Lung (tissue), 12 donors: Measurements from ENCODE around the gene CNKSR3. TPM values are rescaled to one million over a fixed set of nuclear protein-coding genes. Genes with fewer than 3 reads are reported as not detected.

Source experiments
- ATAC-seq: fragments of 200-7000 bp; cut with Tn5 transposase; one replicate; pipeline ENCODE4 v1.9.1; 2020; ENCODE audit warnings: moderate number of reproducible peaks; ENCODE audit not compliant: insufficient read depth, low FRiP score
- DNase-seq, 3 donors: peaks; one replicate each; pipeline ENCODE4 v3.0.0-alpha.2; 2013 to 2017
- H3K27ac ChIP-seq, 2 donors: one replicate each; pipeline ENCODE4 v1.5.1; 2013; ENCODE audit warnings: mild to moderate bottlenecking in 2 of 2, moderate library complexity in 2 of 2, control low read depth in 1 of 2, inconsistent platforms in 1 of 2, low read depth in 1 of 2, low read length in 1 of 2
- H3K27me3 ChIP-seq, 3 donors: one replicate each; pipeline ENCODE4 v1.5.1; 2013; ENCODE audit warnings: low read length in 2 of 3; ENCODE audit not compliant: control insufficient read depth in 3 of 3, insufficient read depth in 3 of 3
- H3K36me3 ChIP-seq, 4 donors: one replicate each; pipeline ENCODE4 v1.5.1; 2013; ENCODE audit warnings: low read length in 4 of 4, mild to moderate bottlenecking in 1 of 4, moderate library complexity in 1 of 4; ENCODE audit not compliant: control insufficient read depth in 4 of 4, insufficient read depth in 4 of 4
- H3K4me1 ChIP-seq, 5 donors: one replicate each; pipeline ENCODE4 v1.5.1; 2013; ENCODE audit warnings: low read length in 5 of 5, mild to moderate bottlenecking in 2 of 5, moderate library complexity in 1 of 5; ENCODE audit not compliant: control insufficient read depth in 5 of 5, insufficient read depth in 5 of 5
- H3K4me3 ChIP-seq: one replicate; pipeline ENCODE4 v1.5.1; 2013; ENCODE audit warnings: mild to moderate bottlenecking, control low read depth, moderate library complexity
- H3K9ac ChIP-seq, 2 donors: one replicate each; pipeline ENCODE4 v1.5.1; 2013; ENCODE audit warnings: low read length in 2 of 2, control low read depth in 1 of 2; ENCODE audit not compliant: insufficient read depth in 1 of 2
- H3K9me3 ChIP-seq, 4 donors: one replicate each; pipeline ENCODE4 v1.5.1; 2013; ENCODE audit warnings: low read length in 3 of 4, mild to moderate bottlenecking in 1 of 4, moderate library complexity in 1 of 4; ENCODE audit not compliant: control insufficient read depth in 4 of 4, insufficient read depth in 3 of 4
- WGBS, 2 donors: extraction: QIAGEN DNeasy Blood & Tissue Kit; methylation state at CpG; one replicate each; pipeline ENCODE4 v1.1.7; 2013; 5-methylcytosine and 5-hydroxymethylcytosine counted together
- polyA plus RNA-seq, 2 donors: library from polyadenylated mRNA; stranded (reverse); fragments of 200-250 nt; gene quantifications; one replicate each; pipeline ENCODE4 v1.2.1, GENCODE V29; 2013
- total RNA-seq, 2 donors: library from RNA; depleted of rRNA in 1 of 2; stranded (reverse); fragments of >200 nt in 1 of 2; gene quantifications; one replicate each; pipeline ENCODE4 v1.2.1, GENCODE V29; 2014 to 2021
- TF ChIP-seq, protein P1 (sequence below): IDR thresholded peaks from 2 replicates; pipeline ENCODE4 v1.5.1; 2012; ENCODE audit warnings: mild to moderate bottlenecking; ENCODE audit errors: control extremely low read depth, extremely low read depth
- donor health status: control.
- donor health status: control.
- donor health status: Bipolar disorder and iron deficiency.
- donor health status: healthy.
- donor health status: DM: yes; HTN: yes; CAD: no.

Gene CNKSR3
- total and polyA plus RNA-seq, 4 donors, result 3.5 to 23.9 (median 13.7) TPM

DNA sequence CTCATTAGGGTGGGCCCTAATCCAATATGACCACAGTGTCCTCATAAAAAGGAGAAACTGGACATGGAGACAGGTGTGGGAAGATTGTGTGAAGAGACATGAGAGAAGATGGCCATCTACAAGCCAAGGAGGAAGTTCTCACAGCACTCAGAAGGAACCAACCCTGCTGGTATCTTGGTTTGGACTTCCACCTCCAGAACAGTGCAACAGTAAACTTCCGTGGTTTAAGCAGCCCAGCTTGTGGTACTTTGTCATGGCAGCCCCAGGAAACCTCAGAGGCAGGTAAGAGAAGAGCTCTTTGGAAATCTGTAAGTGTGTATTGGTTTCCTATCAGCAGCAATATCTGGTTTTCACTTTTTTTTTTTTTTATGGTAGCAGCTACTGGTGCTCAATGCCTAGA lies 16.5 kb upstream of the CNKSR3 start:
- Histone ChIP-seq H3K27ac (no peak overlapping the region), H3K27me3 (no peaks in the 10 kb centered on the region), H3K4me3 (no peak overlapping the region), H3K9me3 (no peaks in the 10 kb centered on the region), H3K36me3 (no peaks in the 10 kb centered on the region), H3K9ac (no peak overlapping the region), H3K4me1 (no peaks in the 10 kb centered on the region)
- TF ChIP-seq, protein P1, sequence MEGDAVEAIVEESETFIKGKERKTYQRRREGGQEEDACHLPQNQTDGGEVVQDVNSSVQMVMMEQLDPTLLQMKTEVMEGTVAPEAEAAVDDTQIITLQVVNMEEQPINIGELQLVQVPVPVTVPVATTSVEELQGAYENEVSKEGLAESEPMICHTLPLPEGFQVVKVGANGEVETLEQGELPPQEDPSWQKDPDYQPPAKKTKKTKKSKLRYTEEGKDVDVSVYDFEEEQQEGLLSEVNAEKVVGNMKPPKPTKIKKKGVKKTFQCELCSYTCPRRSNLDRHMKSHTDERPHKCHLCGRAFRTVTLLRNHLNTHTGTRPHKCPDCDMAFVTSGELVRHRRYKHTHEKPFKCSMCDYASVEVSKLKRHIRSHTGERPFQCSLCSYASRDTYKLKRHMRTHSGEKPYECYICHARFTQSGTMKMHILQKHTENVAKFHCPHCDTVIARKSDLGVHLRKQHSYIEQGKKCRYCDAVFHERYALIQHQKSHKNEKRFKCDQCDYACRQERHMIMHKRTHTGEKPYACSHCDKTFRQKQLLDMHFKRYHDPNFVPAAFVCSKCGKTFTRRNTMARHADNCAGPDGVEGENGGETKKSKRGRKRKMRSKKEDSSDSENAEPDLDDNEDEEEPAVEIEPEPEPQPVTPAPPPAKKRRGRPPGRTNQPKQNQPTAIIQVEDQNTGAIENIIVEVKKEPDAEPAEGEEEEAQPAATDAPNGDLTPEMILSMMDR, result no peak
- ATAC-seq (no peak), DNase-seq (no peak)
- 29 to 77% methylated on average over 1 of the region's 1 CpG for WGBS, 2 donors

DNA sequence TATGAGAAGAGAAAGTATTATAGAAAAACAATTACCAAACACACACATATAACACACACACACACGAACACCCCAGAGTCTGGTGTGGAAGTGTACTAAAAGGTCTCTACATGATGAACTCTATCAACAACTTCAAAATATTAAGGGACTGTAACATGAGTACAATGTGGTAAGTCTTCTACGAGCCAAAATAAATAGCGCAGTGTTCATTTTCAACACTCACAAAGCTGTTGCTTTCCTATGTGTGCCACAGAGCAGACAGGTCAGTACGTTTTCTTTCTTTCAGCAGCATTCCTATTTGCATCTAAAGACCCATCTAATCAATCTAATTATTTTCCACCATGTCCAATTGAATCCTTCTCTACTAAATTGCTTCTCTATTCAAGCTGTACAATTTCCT lies 12.1 kb upstream of the CNKSR3 start:
- no peak overlapping the region for H3K9ac ChIP-seq
- no peaks in the 10 kb centered on the region for H3K36me3 ChIP-seq
- no peaks in the 10 kb centered on the region for H3K9me3 ChIP-seq
- H3K27me3 ChIP-seq, result no peaks in the 10 kb centered on the region
- 80 to 88% methylated on average over 4 of the region's 4 CpGs for WGBS, 2 donors
- peaks cover 0 to 4% (median 0%) of the 10 kb centered on the region in 5 donors for H3K4me1 ChIP-seq
- TF ChIP-seq, protein P1, result no peak
- DNase-seq (no peak), ATAC-seq (no peak)
- H3K4me3 ChIP-seq, result no peak overlapping the region
- no peak overlapping the region for H3K27ac ChIP-seq

DNA sequence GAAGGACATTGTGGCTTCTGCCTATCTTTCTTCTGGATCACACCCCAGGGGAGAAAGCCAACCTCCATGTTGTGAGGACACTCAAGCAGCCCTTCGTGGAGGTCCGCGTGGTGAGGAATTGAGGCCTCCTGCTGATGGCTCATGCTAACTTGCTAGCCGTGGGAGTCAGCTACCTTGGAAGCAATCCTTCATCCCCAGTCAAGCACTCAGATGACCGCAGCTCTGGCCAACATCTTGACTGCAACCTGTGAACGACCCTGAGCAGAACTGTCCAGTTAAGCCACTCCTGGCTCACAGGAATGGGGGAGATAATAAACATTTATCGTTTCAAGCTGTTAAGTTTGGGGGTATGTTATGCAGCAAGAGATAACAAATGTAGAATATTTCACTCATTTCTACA lies 10.9 kb upstream of the CNKSR3 start:
- H3K9me3 ChIP-seq, result no peaks in the 10 kb centered on the region
- no peak for DNase-seq
- H3K27me3 ChIP-seq, result no peaks in the 10 kb centered on the region
- 92 to 96% methylated on average over 7 of the region's 7 CpGs for WGBS, 2 donors
- no peak overlapping the region for H3K27ac ChIP-seq
- TF ChIP-seq, protein P1, result no peak
- ATAC-seq, result no peak
- no peak overlapping the region for H3K4me3 ChIP-seq
- H3K4me1 ChIP-seq, result peaks cover 0 to 4% (median under 1%) of the 10 kb centered on the region in 5 donors
- no peak overlapping the region for H3K9ac ChIP-seq
- no peaks in the 10 kb centered on the region for H3K36me3 ChIP-seq

DNA sequence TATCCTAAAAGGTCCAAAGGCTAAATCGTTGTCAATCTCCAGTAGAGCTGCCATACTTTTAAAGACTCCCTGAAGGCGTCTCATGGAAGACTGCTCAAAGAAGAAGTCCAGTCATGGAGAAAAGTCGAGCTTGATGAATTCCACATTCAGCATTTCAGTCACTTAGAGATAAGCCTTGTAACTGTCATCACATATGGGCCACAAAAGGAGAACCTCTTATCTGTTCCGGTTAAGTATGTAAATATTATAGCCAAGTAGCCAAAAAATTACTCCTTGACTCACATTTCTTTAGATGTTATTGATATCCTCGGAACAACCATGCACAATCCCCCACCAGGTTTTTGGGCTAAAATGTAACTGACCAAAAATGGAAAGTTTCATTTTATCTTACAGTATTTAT lies 9.8 kb upstream of the CNKSR3 start:
- TF ChIP-seq, protein P1, result no peak
- peaks cover 0 to 11% (median 3%) of the 10 kb centered on the region in 5 donors for H3K4me1 ChIP-seq
- H3K27me3 ChIP-seq, result no peaks in the 10 kb centered on the region
- no peak overlapping the region for H3K4me3 ChIP-seq
- no peaks in the 10 kb centered on the region for H3K36me3 ChIP-seq
- H3K9me3 ChIP-seq, result no peaks in the 10 kb centered on the region
- DNase-seq, result no peak
- no peak for ATAC-seq
- WGBS, 2 donors, result 61 to 64% methylated on average over 5 of the region's 5 CpGs
- H3K9ac ChIP-seq, result no peak overlapping the region
- no peak overlapping the region for H3K27ac ChIP-seq
